Activated CD4-positive, alpha-beta memory T cell treated with anti-CD3 and anti-CD28 coated beads for 36 hours (primary cell): Measurements from ENCODE around the gene CYBC1. TPM values are rescaled to one million over a fixed set of nuclear protein-coding genes. Genes with fewer than 3 reads are reported as not detected.
"Not testable (repeated sequence)": the region's sequence is repeated elsewhere in the genome, so short reads cannot be mapped to it uniquely, and the experiment has no call there.

Experiments
- CTCF ChIA-PET: fragments of 350-600 bp; sonication (Branson Sonifier 250); formaldehyde crosslinking; loops from one replicate; lab custom pipeline; 2021; ENCODE audit warnings: antibody characterized with exemption, inconsistent platforms; lab: Charles Lee
- POLR2A ChIA-PET: fragments of 350-600 bp; sonication (Branson Sonifier 250); formaldehyde crosslinking; loops from one replicate; lab custom pipeline; 2021; ENCODE audit warnings: antibody characterized with exemption; lab: Charles Lee
- DNase-seq: peaks from one replicate; pipeline ENCODE4 v3.0.0-alpha.2; 2020
- H3K27ac Mint-ChIP-seq: one replicate; pipeline ENCODE4 v1.8.0; 2021; ENCODE audit warnings: mixed read lengths
- H3K27me3 Mint-ChIP-seq: one replicate; pipeline ENCODE4 v1.8.0; 2021; ENCODE audit warnings: mixed read lengths
- H3K36me3 Mint-ChIP-seq: one replicate; pipeline ENCODE4 v1.8.0; 2021; ENCODE audit warnings: mixed read lengths
- H3K4me1 Mint-ChIP-seq: one replicate; pipeline ENCODE4 v1.8.0; 2021; ENCODE audit warnings: low read depth, mixed read lengths
- H3K4me3 Mint-ChIP-seq: one replicate; pipeline ENCODE4 v1.8.0; 2021; ENCODE audit warnings: mild to moderate bottlenecking, mixed read lengths
- H3K9me3 Mint-ChIP-seq: one replicate; pipeline ENCODE4 v1.8.0; 2021; ENCODE audit warnings: mixed read lengths
- intact Hi-C: fragments of 100-400 bp; cut with micrococcal nuclease; formaldehyde crosslinking; loops from one replicate; pipeline ENCODE4 v1.15.1; 2023
- total RNA-seq, 2 experiments: library from RNA; stranded (reverse); gene quantifications; one replicate each; pipeline ENCODE4 v1.2.3, GENCODE V29; 2021

Gene CYBC1
- total RNA-seq, 2 experiments from 2014 or later = 333 to 343 TPM

DNA sequence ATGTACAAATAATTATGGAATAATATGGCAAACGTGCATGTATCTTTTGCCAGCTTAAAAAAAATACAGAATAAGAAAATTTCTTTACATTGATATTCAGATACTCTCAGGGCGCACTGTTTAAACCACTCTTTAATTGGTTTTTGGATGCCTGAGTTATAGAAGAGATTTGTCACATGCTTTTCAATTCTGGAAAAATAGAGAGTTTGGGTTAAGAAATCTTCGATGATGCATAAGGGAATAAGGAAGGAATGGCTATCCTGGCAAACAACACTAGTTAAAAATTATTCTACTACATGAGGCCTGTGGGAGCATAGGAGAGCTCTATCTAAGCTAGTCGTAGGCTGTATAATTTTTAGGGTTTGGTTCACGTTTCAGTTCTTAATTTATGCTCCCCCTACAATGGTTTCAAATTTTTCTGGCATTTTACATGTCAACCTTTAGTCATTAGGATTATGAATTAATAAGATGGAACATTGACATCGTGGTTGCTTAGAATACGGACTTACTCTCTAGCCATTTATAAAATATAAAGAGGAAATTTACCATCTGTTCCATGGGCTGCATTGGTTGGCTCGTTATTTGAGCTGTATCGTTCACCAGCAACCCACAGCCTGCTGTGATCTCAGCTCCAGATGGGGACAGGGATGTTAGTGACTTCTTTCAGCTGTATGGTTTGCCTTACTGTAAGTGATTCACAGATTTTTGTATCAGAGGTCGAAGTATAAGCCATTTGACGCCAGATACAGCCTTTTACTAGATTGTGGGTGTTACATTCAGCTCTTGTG is 23.9 kb upstream of the CYBC1 start:
- Mint-ChIP-seq H3K27me3 (no peaks in the 10 kb centered on the region), H3K4me1 (peaks cover 5% of the 10 kb centered on the region), H3K9me3 (no peaks in the 10 kb centered on the region), H3K36me3 (peaks cover 33% of the 10 kb centered on the region), H3K27ac (no peak overlapping the region), H3K4me3 (no peak overlapping the region)
- ChIA-PET CTCF (interaction anchor here (0.6 to 0.7 kb wide), 2 partner anchors 50 to 77 kb away, joined by 3 read pairs; no protein-coding TSS in a partner anchor), POLR2A (no interaction called here)
- no peak for DNase-seq
- intact Hi-C loops = no loop called here

DNA sequence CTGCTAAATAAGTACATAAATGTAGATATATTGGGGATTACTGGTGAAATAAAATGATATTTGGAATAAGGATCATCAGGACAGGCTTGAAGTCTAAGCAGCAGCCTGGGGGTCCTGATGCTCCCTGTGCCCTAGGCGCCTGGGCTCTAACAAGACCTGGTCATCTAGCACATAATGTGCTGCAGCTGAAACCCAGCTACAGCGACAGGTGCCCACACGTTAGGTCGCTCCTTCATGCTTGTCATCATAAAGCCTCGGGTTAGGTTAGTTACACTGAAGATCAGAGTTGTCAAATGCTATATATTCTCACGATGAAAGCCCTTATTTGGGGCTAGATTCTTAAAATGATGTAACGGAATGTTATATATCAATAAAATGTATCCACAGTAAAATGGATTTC is 19.5 kb upstream of the CYBC1 start:
- H3K4me3 Mint-ChIP-seq = no peak overlapping the region
- H3K4me1 Mint-ChIP-seq = peaks cover 8% of the 10 kb centered on the region
- peaks cover 48% of the 10 kb centered on the region for H3K36me3 Mint-ChIP-seq
- POLR2A ChIA-PET = no interaction called here
- DNase-seq = no peak
- intact Hi-C loops = no loop called here
- no peak overlapping the region for H3K27ac Mint-ChIP-seq
- CTCF ChIA-PET = no interaction called here
- no peaks in the 10 kb centered on the region for H3K9me3 Mint-ChIP-seq
- H3K27me3 Mint-ChIP-seq = no peaks in the 10 kb centered on the region

DNA sequence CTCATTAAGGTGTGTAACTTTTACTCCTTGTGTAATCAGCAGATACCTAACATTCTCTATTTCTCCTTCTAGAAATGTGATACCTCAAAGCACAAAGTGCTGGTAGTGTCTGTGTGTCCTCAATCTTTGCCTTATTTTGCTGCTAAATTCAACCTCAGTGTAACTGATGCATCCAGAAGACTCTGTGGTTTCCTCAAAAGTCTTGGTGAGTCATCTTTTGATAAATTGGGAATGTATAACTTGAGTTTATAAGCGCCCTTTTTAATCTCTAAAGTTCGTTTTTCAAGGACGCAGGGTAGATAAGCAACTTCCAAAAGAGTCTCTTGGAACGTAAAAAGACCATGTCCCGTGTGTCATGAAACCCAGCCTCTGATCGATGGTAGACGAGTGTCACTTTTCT is 18.1 kb upstream of the CYBC1 start:
- no peaks in the 10 kb centered on the region for H3K27me3 Mint-ChIP-seq
- peaks cover 51% of the 10 kb centered on the region for H3K36me3 Mint-ChIP-seq
- intact Hi-C loops = no loop called here
- no peak overlapping the region for H3K4me3 Mint-ChIP-seq
- POLR2A ChIA-PET = no interaction called here
- CTCF ChIA-PET = no interaction called here
- no peak overlapping the region for H3K27ac Mint-ChIP-seq
- peaks cover 17% of the 10 kb centered on the region for H3K4me1 Mint-ChIP-seq
- no peak for DNase-seq
- H3K9me3 Mint-ChIP-seq = no peaks in the 10 kb centered on the region

DNA sequence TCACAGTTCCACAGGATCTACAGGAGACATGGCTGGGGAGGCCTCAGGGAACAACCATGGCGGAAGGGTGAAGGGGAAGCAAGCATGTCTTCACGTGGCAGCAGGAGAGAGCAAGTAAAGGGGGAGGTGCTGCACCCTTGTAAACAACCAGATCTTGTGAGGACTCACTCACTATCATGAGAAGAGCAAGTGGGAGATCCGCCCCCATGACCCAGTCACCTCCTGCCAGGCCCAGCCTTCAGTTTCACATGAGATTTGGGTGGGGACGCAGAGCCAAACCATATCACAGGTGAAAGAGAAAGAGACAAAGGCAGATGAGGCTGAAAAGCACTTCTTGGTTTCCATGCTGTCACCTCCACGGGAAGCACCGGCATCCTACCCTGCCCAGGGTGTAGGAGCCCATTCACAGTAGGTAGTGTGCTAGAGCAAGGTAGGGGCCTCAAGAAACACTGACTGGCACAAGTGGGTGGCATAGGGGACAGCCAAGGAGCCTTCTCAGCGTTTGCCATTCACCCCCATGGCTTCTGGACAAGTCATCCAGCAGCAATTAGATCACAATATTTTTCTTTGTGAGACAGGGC is 14.6 kb upstream of the CYBC1 start:
- intact Hi-C loops = no loop called here
- H3K4me1 Mint-ChIP-seq = peaks cover 33% of the 10 kb centered on the region
- ChIA-PET CTCF (no interaction called here), POLR2A (no interaction called here)
- no peaks in the 10 kb centered on the region for H3K9me3 Mint-ChIP-seq
- H3K4me3 Mint-ChIP-seq = no peak overlapping the region
- no peaks in the 10 kb centered on the region for H3K27me3 Mint-ChIP-seq
- H3K27ac Mint-ChIP-seq = peak overlapping the region; percentile 21
- H3K36me3 Mint-ChIP-seq = peaks cover 68% of the 10 kb centered on the region
- DNase-seq = peak; percentile 54

DNA sequence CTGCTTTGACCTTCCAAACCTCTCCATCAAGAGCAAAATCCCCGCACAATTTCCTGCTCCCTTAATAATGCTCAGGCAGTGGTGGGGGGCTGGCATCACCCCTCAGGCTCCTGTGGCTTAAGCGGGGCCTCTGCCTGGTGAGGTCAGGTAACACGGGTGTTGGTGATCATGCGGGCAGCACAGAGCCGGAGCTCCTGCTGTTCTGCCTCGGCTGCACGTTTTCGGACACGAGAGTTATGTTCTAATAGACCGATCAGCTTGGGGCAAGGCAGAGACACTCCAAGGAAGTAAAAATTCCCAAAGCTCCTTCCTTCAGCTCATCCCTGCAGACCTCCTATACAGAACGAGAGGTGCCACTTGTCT is 14.0 kb upstream of the CYBC1 start:
- Mint-ChIP-seq H3K36me3 (peaks cover 65% of the 10 kb centered on the region), H3K4me3 (no peak overlapping the region), H3K27me3 (no peaks in the 10 kb centered on the region), H3K9me3 (no peaks in the 10 kb centered on the region), H3K4me1 (peaks cover 33% of the 10 kb centered on the region), H3K27ac (peak overlapping the region; percentile 21)
- intact Hi-C loops = no loop called here
- CTCF ChIA-PET = no interaction called here
- POLR2A ChIA-PET = interaction anchor here (1.4 kb wide), 1 partner anchor 15 kb away, joined by 3 read pairs; no protein-coding TSS in a partner anchor
- DNase-seq = no peak

DNA sequence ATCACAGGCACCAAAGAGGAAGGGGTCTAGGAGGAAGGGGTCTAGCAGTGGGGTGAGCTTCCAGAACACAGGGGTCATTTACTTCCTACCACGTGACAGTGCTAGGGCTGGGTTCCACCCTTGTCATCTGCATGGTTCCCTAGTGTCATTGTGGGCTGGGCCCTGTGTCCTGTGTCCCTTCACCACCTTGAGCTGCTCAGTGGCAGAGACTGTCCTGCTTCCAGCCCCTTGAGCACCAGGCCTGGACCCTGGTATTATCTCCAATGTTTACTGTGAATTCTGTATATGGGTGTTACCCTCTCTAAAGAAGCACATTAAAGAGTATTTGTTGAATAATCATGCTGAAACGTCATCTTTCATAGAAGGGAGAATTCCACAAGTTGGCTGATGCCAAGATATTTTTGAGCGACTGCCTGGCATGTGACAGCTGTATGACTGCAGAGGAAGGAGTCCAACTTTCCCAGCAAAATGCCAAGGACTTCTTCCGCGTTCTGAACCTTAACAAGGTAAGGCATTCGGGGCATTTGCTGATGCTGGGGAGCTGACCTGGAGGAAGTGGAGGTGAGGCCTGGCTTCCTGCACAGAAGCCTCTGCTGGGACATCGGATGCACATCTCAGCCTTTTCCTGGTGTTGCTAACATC is 13.5 kb upstream of the CYBC1 start:
- ChIA-PET POLR2A (interaction anchor here (0.6 to 1.4 kb wide), 2 partner anchors 13 to 14 kb away, joined by 3 read pairs; no protein-coding TSS in a partner anchor), CTCF (no interaction called here)
- H3K4me1 Mint-ChIP-seq = peaks cover 37% of the 10 kb centered on the region
- no peak for DNase-seq
- intact Hi-C loops = no loop called here
- no peaks in the 10 kb centered on the region for H3K27me3 Mint-ChIP-seq
- no peaks in the 10 kb centered on the region for H3K9me3 Mint-ChIP-seq
- H3K36me3 Mint-ChIP-seq = peaks cover 65% of the 10 kb centered on the region
- H3K27ac Mint-ChIP-seq = no peak overlapping the region
- H3K4me3 Mint-ChIP-seq = no peak overlapping the region

DNA sequence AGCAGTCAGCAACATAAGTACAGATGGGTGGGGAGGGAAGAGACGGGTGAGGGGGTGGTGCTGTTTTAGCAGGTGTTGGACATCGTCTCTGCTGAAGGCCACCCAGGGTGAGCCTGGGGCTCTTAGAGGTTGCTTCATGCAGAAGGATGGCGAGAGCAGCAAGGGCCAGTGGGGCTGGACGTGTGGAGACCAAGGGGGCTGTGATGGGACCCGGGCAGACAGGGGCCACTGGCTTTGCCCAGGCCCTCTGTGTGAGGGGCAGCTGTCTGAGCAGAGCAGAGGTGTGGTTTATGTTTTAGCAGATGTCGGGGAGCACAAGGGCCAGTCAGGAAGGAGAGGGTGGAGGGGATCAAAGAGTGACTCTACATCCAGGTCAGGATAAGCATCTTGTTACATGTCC is 12.8 kb upstream of the CYBC1 start:
- H3K9me3 Mint-ChIP-seq = no peaks in the 10 kb centered on the region
- peaks cover 61% of the 10 kb centered on the region for H3K36me3 Mint-ChIP-seq
- H3K4me3 Mint-ChIP-seq = no peak overlapping the region
- POLR2A ChIA-PET = interaction anchor here (0.6 to 1.4 kb wide), 2 partner anchors 12 to 14 kb away, joined by 3 read pairs; no protein-coding TSS in a partner anchor
- no peaks in the 10 kb centered on the region for H3K27me3 Mint-ChIP-seq
- intact Hi-C loops = no loop called here
- CTCF ChIA-PET = no interaction called here
- H3K27ac Mint-ChIP-seq = peak overlapping the region; percentile 0
- peaks cover 33% of the 10 kb centered on the region for H3K4me1 Mint-ChIP-seq
- no peak for DNase-seq

DNA sequence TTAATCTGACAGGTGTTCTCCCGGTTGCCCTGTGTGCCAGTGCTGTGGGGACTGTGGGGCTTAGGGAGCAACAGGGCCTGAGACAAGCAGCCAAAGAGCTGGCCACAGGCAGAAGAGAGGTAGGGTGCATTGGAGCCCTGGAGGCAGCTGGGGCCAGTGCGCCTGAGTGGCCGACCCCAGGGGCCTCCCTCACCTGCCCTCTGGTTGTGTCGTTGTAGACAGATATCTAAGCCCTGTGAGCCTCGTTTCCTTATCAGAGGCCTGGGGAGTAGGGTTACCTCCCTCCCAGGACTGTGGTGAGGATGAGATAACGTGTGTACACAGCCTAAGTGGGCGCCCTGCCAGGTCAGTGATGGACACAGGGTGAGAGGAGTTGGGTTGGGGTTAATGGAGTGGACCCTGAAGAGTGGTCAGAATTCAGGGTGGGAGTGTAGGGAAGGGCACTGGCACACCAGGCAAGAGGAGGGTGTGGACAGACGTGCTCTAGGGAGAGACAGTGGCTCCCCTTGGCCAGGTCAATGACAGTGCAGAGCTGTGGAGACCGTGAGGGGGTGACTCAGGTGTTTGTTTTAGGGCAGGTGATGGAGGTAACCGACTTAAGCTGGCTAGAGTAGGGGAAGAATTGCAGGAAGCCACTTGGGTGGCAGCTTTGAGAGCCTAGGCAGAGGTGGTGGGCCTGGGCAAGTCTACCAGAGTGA is 11.4 kb upstream of the CYBC1 start:
- no peak overlapping the region for H3K4me3 Mint-ChIP-seq

DNA sequence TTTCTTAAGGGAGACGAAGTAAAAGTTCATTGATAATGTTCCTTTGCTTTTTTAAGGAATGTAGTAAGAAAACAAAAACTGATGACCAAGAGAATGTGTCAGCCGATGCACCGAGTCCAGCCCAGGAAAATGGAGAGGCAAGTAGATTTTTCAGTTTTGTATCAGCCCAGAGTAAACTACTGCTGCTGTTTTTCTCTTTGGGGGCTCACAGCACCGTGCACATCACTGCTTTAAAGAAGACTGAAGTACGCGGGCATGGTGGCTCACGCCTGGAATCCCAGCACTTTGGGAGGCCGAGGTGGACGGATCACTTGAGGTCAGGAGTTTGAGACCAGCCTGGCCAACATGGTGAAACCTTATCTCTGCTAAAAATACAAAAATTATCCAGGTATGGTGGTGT is 9.4 kb upstream of the CYBC1 start:
- H3K27me3 Mint-ChIP-seq, H3K9me3 Mint-ChIP-seq, H3K27ac Mint-ChIP-seq, DNase-seq, H3K4me3 Mint-ChIP-seq: not testable (repeated sequence)
- H3K4me1 Mint-ChIP-seq = peaks cover 48% of the 10 kb centered on the region
- H3K36me3 Mint-ChIP-seq = peaks cover 44% of the 10 kb centered on the region
- intact Hi-C loops = loop anchor here (2.0 to 10.0 kb wide), 4 partner anchors 37 to 365 kb away; partner anchors contain the start of genes FASN and FOXK2
- POLR2A ChIA-PET = interaction anchor here (3.1 kb wide), 1 partner anchor 11 kb away, joined by 22 read pairs; no protein-coding TSS in a partner anchor
- CTCF ChIA-PET = interaction anchor here (0.8 kb wide), 1 partner anchor 35 kb away, joined by 3 read pairs; no protein-coding TSS in a partner anchor

More for the DNA sequence above, 11.4 kb upstream of the CYBC1 start:
- Mint-ChIP-seq H3K9me3 (no peaks in the 10 kb centered on the region), H3K4me1 (peaks cover 42% of the 10 kb centered on the region), H3K36me3 (peaks cover 56% of the 10 kb centered on the region), H3K27me3 (no peaks in the 10 kb centered on the region), H3K27ac (peak overlapping the region; percentile 57)
- intact Hi-C loops = no loop called here
- ChIA-PET CTCF (no interaction called here), POLR2A (no interaction called here)
- DNase-seq = no peak

DNA sequence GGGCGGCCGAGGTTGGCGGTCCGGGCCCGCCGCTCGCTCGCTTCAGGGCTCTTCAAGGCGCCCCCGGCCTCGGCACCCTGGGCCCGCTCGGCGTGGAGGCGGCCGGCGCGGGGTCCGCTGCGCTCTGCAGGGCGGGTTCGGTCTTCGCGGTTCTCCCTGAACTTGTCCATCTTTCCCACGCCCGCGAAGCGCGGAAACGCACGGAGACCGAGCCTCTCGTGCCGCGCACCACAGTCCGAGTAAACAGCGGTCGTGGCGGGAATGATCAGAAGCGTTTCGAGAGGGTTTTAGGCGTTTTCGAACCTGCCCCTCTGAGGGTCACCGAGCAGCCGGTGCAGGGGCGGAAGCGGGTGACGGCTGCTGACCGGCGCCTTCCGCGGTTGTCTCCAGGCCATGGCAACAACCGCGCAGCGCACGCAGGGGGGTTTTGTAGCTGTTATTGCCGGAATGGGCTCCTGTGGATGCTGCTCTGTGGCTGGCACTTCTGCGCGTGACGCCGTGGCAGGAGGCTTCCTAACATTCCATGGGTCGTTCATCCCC is 8.4 kb upstream of the CYBC1 start:
- Mint-ChIP-seq H3K4me1 (peaks cover 41% of the 10 kb centered on the region), H3K9me3 (no peaks in the 10 kb centered on the region), H3K4me3 (peak overlapping the region; percentile 78), H3K27me3 (no peaks in the 10 kb centered on the region), H3K36me3 (peaks cover 34% of the 10 kb centered on the region), H3K27ac (peak overlapping the region; percentile 80)
- intact Hi-C loops = loop anchor here (1.0 to 10.0 kb wide), 6 partner anchors 9 to 364 kb away; partner anchors contain the start of genes CYBC1, FASN, FOXK2 and HEXD
- DNase-seq = peak; percentile 46
- POLR2A ChIA-PET = interaction anchor here (3.1 kb wide), 1 partner anchor 10 kb away, joined by 22 read pairs; no protein-coding TSS in a partner anchor
- CTCF ChIA-PET = no interaction called here

DNA sequence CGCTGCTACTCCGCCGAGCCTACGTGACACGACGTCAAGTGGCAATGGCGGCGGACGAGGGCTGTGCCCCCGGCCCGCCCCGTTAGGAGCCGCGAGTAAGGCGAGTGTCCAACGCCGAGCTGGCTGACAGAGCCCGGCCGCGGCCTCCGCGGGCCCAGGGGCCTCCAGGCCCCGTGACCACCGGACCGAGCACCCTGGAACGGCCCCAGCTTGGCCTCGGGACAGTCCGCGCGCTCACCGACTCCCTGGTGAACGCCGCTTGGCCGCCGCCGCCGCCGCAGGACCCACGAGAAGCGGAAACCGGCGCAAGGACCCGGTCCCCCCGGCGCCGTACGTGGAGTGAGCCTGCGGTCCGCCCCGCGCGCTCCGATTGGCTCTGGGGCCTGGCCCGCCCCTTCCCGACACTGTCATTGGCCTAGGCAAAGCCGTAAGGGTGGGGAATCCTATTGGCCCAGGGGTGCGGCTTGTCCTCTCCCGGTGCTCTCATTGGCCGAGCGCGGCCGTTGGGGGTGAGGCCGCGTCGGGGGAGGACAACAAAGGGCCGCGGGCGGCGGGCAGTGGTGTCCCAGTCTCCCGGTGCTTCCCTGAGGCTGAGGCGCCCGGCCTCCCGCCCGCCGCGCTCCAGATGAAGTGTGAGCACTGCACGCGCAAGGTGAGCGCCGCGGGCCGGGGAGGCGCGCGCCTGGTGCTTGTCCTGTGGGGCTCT is 7.8 kb upstream of the CYBC1 start, which contains the start of gene NARF:
Gene NARF, plus strand, starts transcription at position 563 of the 706 bp plus-strand sequence. Its CDS starts 63 bp downstream, at position 626.
- DNase-seq = peak; percentile 97
- Mint-ChIP-seq H3K27me3 (no peaks in the 10 kb centered on the region), H3K9me3 (no peaks in the 10 kb centered on the region), H3K4me1 (peaks cover 40% of the 10 kb centered on the region), H3K4me3 (peak within 1 kb of the TSS; percentile 78), H3K27ac (peak within 1 kb of the TSS; percentile 97), H3K36me3 (peaks cover 30% of the 10 kb centered on the region)
- intact Hi-C loops = loop anchor here (1.0 to 10.0 kb wide), 6 partner anchors 8 to 364 kb away; partner anchors contain the start of genes CYBC1, FASN, FOXK2 and HEXD
- CTCF ChIA-PET = interaction anchor here (1.3 kb wide), 1 partner anchor 12 kb away, joined by 4 read pairs; no protein-coding TSS in a partner anchor
- POLR2A ChIA-PET = interaction anchor here (1.2 to 3.1 kb wide), 4 partner anchors 9 to 61 kb away, joined by 4 to 22 read pairs (median 8); partner anchors contain the start of gene FOXK2
